GM12891 (cell line): ENCODE measurements around the gene RPS10.

ENCODE experiments used
- POLR2A ChIP-seq: IDR thresholded peaks from 2 replicates; pipeline ENCODE4 v1.6.1; 2011; ENCODE audit warnings: low read depth, low read length, control low read depth
- TAF1 ChIP-seq: IDR thresholded peaks from 2 replicates; pipeline ENCODE4 v1.6.1; 2011; ENCODE audit warnings: low read depth, low read length, control low read depth

DNA sequence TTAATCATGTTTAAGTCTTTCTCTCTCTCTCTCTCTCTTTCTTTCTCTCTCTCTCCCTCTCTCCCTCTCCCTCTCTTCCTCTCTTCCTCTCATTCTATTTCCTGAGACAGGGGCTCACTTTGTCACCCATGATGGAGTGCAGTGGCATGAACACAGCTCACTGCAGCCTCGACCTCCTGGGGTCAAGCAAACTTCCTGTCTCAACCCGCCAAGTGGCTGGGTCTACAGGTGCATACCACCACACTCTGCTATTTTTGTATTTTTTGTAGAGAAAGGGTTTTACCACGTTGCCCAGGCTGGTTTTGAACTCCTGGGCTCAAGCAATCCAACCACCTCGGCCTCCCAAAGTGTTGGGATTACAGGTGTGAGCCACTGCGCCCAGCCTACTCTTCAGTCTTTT lies 15.7 kb upstream of the RPS10 start:
- TF ChIP-seq POLR2A (no peak), TAF1 (no peak)
